IMR-90 (cell line): Measurements from ENCODE around the gene DDX31. TPM values are rescaled to one million over a fixed set of nuclear protein-coding genes. Genes with fewer than 3 reads are reported as not detected.

Source experiments
- ATAC-seq: fragments of 200-7000 bp; cut with Tn5 transposase; 2 replicates; pipeline ENCODE4 v1.9.1; 2020; ENCODE audit warnings: low read depth, mild to moderate bottlenecking, moderate library complexity
- BruUV-seq: library from RNA; stranded (reverse); fragments of 400-500 nt; replicated peaks from 2 replicates; lab custom pipeline; 2021; lab: Mats Ljungman, UMichigan
- CTCF ChIA-PET: fragments of 300-600 bp; formaldehyde crosslinking; extraction: SDS; loops from one replicate; lab custom pipeline; 2021; ENCODE audit warnings: antibody characterized with exemption; lab: Yijun Ruan, JAX
- POLR2A ChIA-PET: fragments of 300-600 bp; sonication (Branson Sonifier 250); formaldehyde crosslinking; loops from one replicate; lab custom pipeline; 2022; ENCODE audit warnings: antibody characterized with exemption; ENCODE audit not compliant: unreplicated experiment; lab: Charles Lee
- DNase-seq: peaks from one replicate; pipeline ENCODE4 v3.0.0; 2013
- H2AFZ ChIP-seq: replicated peaks from 2 replicates; pipeline ENCODE3; 2013; ENCODE audit warnings: low read length, mild to moderate bottlenecking; ENCODE audit not compliant: poor library complexity
- H2AK5ac ChIP-seq: 2 replicates; pipeline ENCODE4 v1.6.1; 2013; ENCODE audit warnings: low read depth, low read length, inconsistent platforms
- H2AK9ac ChIP-seq: replicated peaks from 2 replicates; pipeline ENCODE3; 2013; ENCODE audit warnings: mild to moderate bottlenecking, low read depth, low read length, moderate library complexity; ENCODE audit not compliant: poor library complexity
- H2BK120ac ChIP-seq: 2 replicates; pipeline ENCODE4 v1.6.1; 2013; ENCODE audit warnings: low read depth, low read length, inconsistent platforms
- H2BK15ac ChIP-seq: 3 replicates; pipeline ENCODE4 v1.6.1; 2013; ENCODE audit warnings: low read depth, low read length, inconsistent platforms
- H2BK20ac ChIP-seq: 2 replicates; pipeline ENCODE4 v1.6.1; 2013; ENCODE audit warnings: low read depth, mild to moderate bottlenecking, inconsistent platforms, low read length, moderate library complexity
- H2BK5ac ChIP-seq: 2 replicates; pipeline ENCODE4 v1.6.1; 2013; ENCODE audit warnings: mild to moderate bottlenecking, low read depth, low read length, inconsistent platforms; ENCODE audit not compliant: poor library complexity, severe bottlenecking
- H3K14ac ChIP-seq: replicated peaks from 2 replicates; pipeline ENCODE4 v1.6.1; 2013; ENCODE audit warnings: low read depth, low read length, inconsistent platforms
- H3K18ac ChIP-seq: 2 replicates; pipeline ENCODE4 v1.6.1; 2013; ENCODE audit warnings: low read depth, low read length, control low read depth
- H3K23ac ChIP-seq: 2 replicates; pipeline ENCODE4 v1.6.1; 2013; ENCODE audit warnings: low read depth, low read length, inconsistent platforms
- H3K27ac ChIP-seq: 2 replicates; pipeline ENCODE4 v1.5.1; 2013; ENCODE audit warnings: mild to moderate bottlenecking, control low read depth, low read length; ENCODE audit not compliant: insufficient read depth
- H3K27me3 ChIP-seq: 2 replicates; pipeline ENCODE4 v1.6.1; 2013; ENCODE audit warnings: low read length; ENCODE audit not compliant: control insufficient read depth, insufficient read depth
- H3K36me3 ChIP-seq: 2 replicates; pipeline ENCODE4 v1.6.1; 2013; ENCODE audit warnings: low read length, mixed read lengths; ENCODE audit not compliant: control insufficient read depth, insufficient read depth
- H3K4ac ChIP-seq: 2 replicates; pipeline ENCODE4 v1.6.1; 2013; ENCODE audit warnings: low read depth, low read length, inconsistent platforms
- H3K4me1 ChIP-seq: 2 replicates; pipeline ENCODE4 v1.6.1; 2013; ENCODE audit warnings: low read length, mixed read lengths; ENCODE audit not compliant: control insufficient read depth, insufficient read depth
- H3K4me2 ChIP-seq: 2 replicates; pipeline ENCODE4 v1.6.1; 2013; ENCODE audit warnings: low read depth, mild to moderate bottlenecking, control low read depth, low read length, moderate library complexity
- H3K4me3 ChIP-seq: 2 replicates; pipeline ENCODE4 v1.5.1; 2013; ENCODE audit warnings: low read depth, mild to moderate bottlenecking, control low read depth, low read length, moderate library complexity; ENCODE audit not compliant: insufficient read depth
- H3K56ac ChIP-seq: 2 replicates; pipeline ENCODE4 v1.6.1; 2013; ENCODE audit warnings: low read length, inconsistent platforms; ENCODE audit not compliant: insufficient read depth; ENCODE audit errors: extremely low read depth
- H3K79me1 ChIP-seq, 2 experiments: 2 replicates each; pipeline ENCODE4 v1.6.1; 2013; ENCODE audit warnings: low read length in 2 of 2, inconsistent platforms in 1 of 2, low read depth in 1 of 2
- H3K9ac ChIP-seq: 2 replicates; pipeline ENCODE4 v1.6.1; 2013; ENCODE audit warnings: low read depth, low read length, control low read depth
- H3K9me1 ChIP-seq: 2 replicates; pipeline ENCODE4 v1.6.1; 2013; ENCODE audit warnings: low read length, inconsistent platforms; ENCODE audit not compliant: insufficient read depth
- H3K9me3 ChIP-seq: 2 replicates; pipeline ENCODE4 v1.6.1; 2013; ENCODE audit warnings: low read length; ENCODE audit not compliant: control insufficient read depth, insufficient read depth
- H4K20me1 ChIP-seq: 2 replicates; pipeline ENCODE4 v1.6.1; 2013; ENCODE audit warnings: low read length, inconsistent platforms; ENCODE audit not compliant: insufficient read depth
- H4K5ac ChIP-seq: 2 replicates; pipeline ENCODE4 v1.6.1; 2013; ENCODE audit warnings: mild to moderate bottlenecking, low read depth, low read length, control low read depth
- H4K8ac ChIP-seq, 2 experiments: 2 replicates each; pipeline ENCODE4 v1.6.1; 2013; ENCODE audit warnings: low read depth in 2 of 2, low read length in 2 of 2, control low read depth in 1 of 2, inconsistent platforms in 1 of 2
- H4K91ac ChIP-seq: 2 replicates; pipeline ENCODE4 v1.6.1; 2013; ENCODE audit warnings: low read depth, low read length, inconsistent platforms; ENCODE audit not compliant: insufficient read depth
- BHLHE40 ChIP-seq: fragments of 150-350 bp; IDR thresholded peaks from 2 replicates; pipeline ENCODE4 v1.6.1; 2016; ENCODE audit warnings: mild to moderate bottlenecking, low read depth, low read length
- CEBPB ChIP-seq: IDR thresholded peaks from 2 replicates; pipeline ENCODE4 v1.6.1; 2012; ENCODE audit warnings: low read depth, low read length, improper control_type of control experiment
- CHD1 ChIP-seq: IDR thresholded peaks from 2 replicates; pipeline ENCODE4 v1.6.1; 2012; ENCODE audit warnings: low read depth, low read length, improper control_type of control experiment
- FOS ChIP-seq: fragments of 150-350 bp; IDR thresholded peaks from 2 replicates; pipeline ENCODE4 v1.6.1; 2016; ENCODE audit warnings: low read depth, low read length
- MAFK ChIP-seq: IDR thresholded peaks from 2 replicates; pipeline ENCODE4 v1.6.1; 2012; ENCODE audit warnings: low read depth, low read length, improper control_type of control experiment
- MAZ ChIP-seq: IDR thresholded peaks from 2 replicates; pipeline ENCODE4 v1.6.1; 2012; ENCODE audit warnings: low read depth, mild to moderate bottlenecking, low read length, improper control_type of control experiment, moderate library complexity, borderline replicate concordance
- MXI1 ChIP-seq: IDR thresholded peaks from 2 replicates; pipeline ENCODE4 v1.6.1; 2012; ENCODE audit warnings: low read depth, mild to moderate bottlenecking, low read length, moderate library complexity, borderline replicate concordance
- NFE2L2 ChIP-seq: fragments of 150-350 bp; IDR thresholded peaks from 2 replicates; pipeline ENCODE4 v1.6.1; 2016; ENCODE audit warnings: low read depth, mild to moderate bottlenecking, low read length
- POLR2A ChIP-seq: IDR thresholded peaks from 2 replicates; pipeline ENCODE4 v1.6.1; 2012; ENCODE audit warnings: mild to moderate bottlenecking, low read depth, low read length
- RAD21 ChIP-seq: IDR thresholded peaks from 2 replicates; pipeline ENCODE4 v1.6.1; 2012; ENCODE audit warnings: low read length, improper control_type of control experiment
- RCOR1 ChIP-seq: IDR thresholded peaks from 2 replicates; pipeline ENCODE4 v1.6.1; 2012; ENCODE audit warnings: mild to moderate bottlenecking, low read length, improper control_type of control experiment; ENCODE audit not compliant: insufficient replicate concordance
- RFX5 ChIP-seq: IDR thresholded peaks from 2 replicates; pipeline ENCODE4 v1.8.0; 2012; ENCODE audit warnings: low read depth, mild to moderate bottlenecking, low read length, moderate library complexity
- SMC3 ChIP-seq: fragments of 150-350 bp; IDR thresholded peaks from 2 replicates; pipeline ENCODE4 v1.6.1; 2016; ENCODE audit warnings: low read depth, mild to moderate bottlenecking, antibody characterized with exemption, low read length, moderate library complexity
- WGBS, 2 experiments: methylation state at CpG; one replicate each; pipeline versions ENCODE4 v1.1.5 to v1.1.7; 2013; ENCODE audit warnings: missing lambda C conversion rate in 2 of 2; ENCODE audit not compliant: insufficient read length in 1 of 2; ENCODE audit errors: extremely low coverage in 2 of 2; 5-methylcytosine and 5-hydroxymethylcytosine counted together
- dilution Hi-C: fragments of 300-500 bp; cut with HindIII; formaldehyde crosslinking; loops from one replicate; pipeline ENCODE4 v1.14.3; 2018; ENCODE audit warnings: low sequenced_read_pairs; ENCODE audit not compliant: unreplicated experiment
- in situ Hi-C: fragments of 300-500 bp; cut with MboI; formaldehyde crosslinking; loops from 3 replicates; pipeline ENCODE4 v1.14.3; 2019; ENCODE audit warnings: low sequenced_read_pairs, inconsistent platforms, mixed read lengths
- intact Hi-C: fragments of 100-400 bp; cut with micrococcal nuclease; formaldehyde crosslinking; loops from 2 replicates; pipeline ENCODE4 v1.10.0; 2022
- polyA plus RNA-seq, 3 experiments: library from polyadenylated mRNA; depleted of rRNA; stranded (reverse); fragments of >200 nt; gene quantifications; 2 replicates each; pipeline ENCODE4 v1.2.3, GENCODE V29; 2012; ENCODE audit warnings: low replicate concordance in 1 of 3
- total RNA-seq: library from RNA; depleted of rRNA; stranded (reverse); fragments of >200 nt; gene quantifications from 2 replicates; pipeline ENCODE4 v1.2.3, GENCODE V29; 2012
- TF ChIP-seq, protein P1 (sequence below): fragments of 150-350 bp; IDR thresholded peaks from 2 replicates; pipeline ENCODE4 v1.6.1; 2017; ENCODE audit warnings: mild to moderate bottlenecking, antibody characterized with exemption, low read length, low read depth
- TF ChIP-seq, protein P2 (sequence below): fragments of 150-350 bp; IDR thresholded peaks from 2 replicates; pipeline ENCODE4 v1.6.1; 2016; ENCODE audit warnings: low read depth, mild to moderate bottlenecking, low read length, moderate library complexity, borderline replicate concordance
- TF ChIP-seq, protein P3 (sequence below): conservative IDR thresholded peaks from 2 replicates; pipeline ENCODE4 v1.5.1; 2012; ENCODE audit warnings: mild to moderate bottlenecking, low read depth, low read length, improper control_type of control experiment

The DDX31 gene
- total and polyA plus RNA-seq, 2 of the 4 experiments (the other 2 are of a cell fraction) = 10.7 to 14.0 TPM

- ATAC-seq (no peak), DNase-seq (no peak)
- Histone ChIP-seq H2AK5ac (no peak overlapping the region), H3K36me3 (no peaks in the 10 kb centered on the region), H4K8ac (no peak overlapping the region), H4K5ac (no peak overlapping the region), H3K18ac (no peak overlapping the region), H3K56ac (no peak overlapping the region), H3K4me3 (no peak overlapping the region), H2BK20ac (no peak overlapping the region), H3K4ac (no peak overlapping the region), H3K9me3 (peaks cover 2% of the 10 kb centered on the region; the same call in 1 of the 2 replicates), H2BK5ac (no peak overlapping the region), H2AFZ (no peak overlapping the region), H3K9me1 (no peaks in the 10 kb centered on the region), H3K4me2 (no peak overlapping the region), H4K91ac (no peak overlapping the region), H3K27me3 (peaks cover 5% of the 10 kb centered on the region; the same call in 1 of the 2 replicates), H3K79me1 (no peaks in the 10 kb centered on the region), H2BK120ac (no peak overlapping the region), H2BK15ac (no peak overlapping the region), H3K14ac (no peak overlapping the region), H3K4me1 (no peaks in the 10 kb centered on the region), H3K27ac (no peak overlapping the region), H2AK9ac (no peak overlapping the region), H3K23ac (no peak overlapping the region), H3K9ac (no peak overlapping the region), H4K20me1 (no peaks in the 10 kb centered on the region)
- BruUV-seq = no TSS peak
- no CpG with 5 or more reads among the region's 1 CpG for WGBS, 2 experiments
- POLR2A ChIA-PET = no interaction called here
- CTCF ChIA-PET = interaction anchor here (0.6 kb wide), 1 partner anchor 115 kb away, joined by 3 read pairs; no protein-coding TSS in a partner anchor
- dilution Hi-C loops (no loop called here), intact Hi-C loops (no loop called here), in situ Hi-C loops (no loop called here)
- TF ChIP-seq, protein P1, sequence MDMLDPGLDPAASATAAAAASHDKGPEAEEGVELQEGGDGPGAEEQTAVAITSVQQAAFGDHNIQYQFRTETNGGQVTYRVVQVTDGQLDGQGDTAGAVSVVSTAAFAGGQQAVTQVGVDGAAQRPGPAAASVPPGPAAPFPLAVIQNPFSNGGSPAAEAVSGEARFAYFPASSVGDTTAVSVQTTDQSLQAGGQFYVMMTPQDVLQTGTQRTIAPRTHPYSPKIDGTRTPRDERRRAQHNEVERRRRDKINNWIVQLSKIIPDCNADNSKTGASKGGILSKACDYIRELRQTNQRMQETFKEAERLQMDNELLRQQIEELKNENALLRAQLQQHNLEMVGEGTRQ = no peak
- no peak for TF ChIP-seq POLR2A
- TF ChIP-seq, protein P2, sequence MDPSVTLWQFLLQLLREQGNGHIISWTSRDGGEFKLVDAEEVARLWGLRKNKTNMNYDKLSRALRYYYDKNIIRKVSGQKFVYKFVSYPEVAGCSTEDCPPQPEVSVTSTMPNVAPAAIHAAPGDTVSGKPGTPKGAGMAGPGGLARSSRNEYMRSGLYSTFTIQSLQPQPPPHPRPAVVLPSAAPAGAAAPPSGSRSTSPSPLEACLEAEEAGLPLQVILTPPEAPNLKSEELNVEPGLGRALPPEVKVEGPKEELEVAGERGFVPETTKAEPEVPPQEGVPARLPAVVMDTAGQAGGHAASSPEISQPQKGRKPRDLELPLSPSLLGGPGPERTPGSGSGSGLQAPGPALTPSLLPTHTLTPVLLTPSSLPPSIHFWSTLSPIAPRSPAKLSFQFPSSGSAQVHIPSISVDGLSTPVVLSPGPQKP = no peak
- no peak for TF ChIP-seq BHLHE40
- no peak for TF ChIP-seq CEBPB
- TF ChIP-seq, protein P3, sequence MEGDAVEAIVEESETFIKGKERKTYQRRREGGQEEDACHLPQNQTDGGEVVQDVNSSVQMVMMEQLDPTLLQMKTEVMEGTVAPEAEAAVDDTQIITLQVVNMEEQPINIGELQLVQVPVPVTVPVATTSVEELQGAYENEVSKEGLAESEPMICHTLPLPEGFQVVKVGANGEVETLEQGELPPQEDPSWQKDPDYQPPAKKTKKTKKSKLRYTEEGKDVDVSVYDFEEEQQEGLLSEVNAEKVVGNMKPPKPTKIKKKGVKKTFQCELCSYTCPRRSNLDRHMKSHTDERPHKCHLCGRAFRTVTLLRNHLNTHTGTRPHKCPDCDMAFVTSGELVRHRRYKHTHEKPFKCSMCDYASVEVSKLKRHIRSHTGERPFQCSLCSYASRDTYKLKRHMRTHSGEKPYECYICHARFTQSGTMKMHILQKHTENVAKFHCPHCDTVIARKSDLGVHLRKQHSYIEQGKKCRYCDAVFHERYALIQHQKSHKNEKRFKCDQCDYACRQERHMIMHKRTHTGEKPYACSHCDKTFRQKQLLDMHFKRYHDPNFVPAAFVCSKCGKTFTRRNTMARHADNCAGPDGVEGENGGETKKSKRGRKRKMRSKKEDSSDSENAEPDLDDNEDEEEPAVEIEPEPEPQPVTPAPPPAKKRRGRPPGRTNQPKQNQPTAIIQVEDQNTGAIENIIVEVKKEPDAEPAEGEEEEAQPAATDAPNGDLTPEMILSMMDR = no peak
- TF ChIP-seq RFX5 = no peak
- no peak for TF ChIP-seq FOS
- TF ChIP-seq CHD1 = no peak
- no peak for TF ChIP-seq SMC3
- no peak for TF ChIP-seq MAZ
- TF ChIP-seq MAFK = no peak
- TF ChIP-seq RAD21 = no peak
- TF ChIP-seq RCOR1 = no peak
- no peak for TF ChIP-seq MXI1
- TF ChIP-seq NFE2L2 = no peak
These were observed 32.5 kb upstream of the DDX31 start for GRCh38 chr9:132702254-132702653.
